Dendritic cell treated with granulocyte-macrophage colony-stimulating factor and Interleukin-4, amounts not matched to agents 40 ng/mL and 50 ng/mL, for 4 days (primary cell): ENCODE data around the gene OTP.
"Not testable (repeated sequence)": the region's sequence is repeated elsewhere in the genome, so short reads cannot be mapped to it uniquely, and the experiment has no call there.

ENCODE experiments used
- H3K27ac Mint-ChIP-seq: one replicate; pipeline ENCODE4 v1.8.0; 2022; ENCODE audit warnings: mild to moderate bottlenecking, mixed read lengths
- H3K27me3 Mint-ChIP-seq: one replicate; pipeline ENCODE4 v1.8.0; 2022; ENCODE audit warnings: mild to moderate bottlenecking, mixed read lengths
- H3K36me3 Mint-ChIP-seq: one replicate; pipeline ENCODE4 v1.8.0; 2022; ENCODE audit warnings: low read depth, mixed read lengths
- H3K4me1 Mint-ChIP-seq: one replicate; pipeline ENCODE4 v1.8.0; 2022; ENCODE audit warnings: low read depth, mixed read lengths
- H3K4me3 Mint-ChIP-seq: one replicate; pipeline ENCODE4 v1.8.0; 2022; ENCODE audit warnings: mild to moderate bottlenecking, moderate library complexity, mixed read lengths
- H3K9me3 Mint-ChIP-seq: one replicate; pipeline ENCODE4 v1.8.0; 2022; ENCODE audit warnings: mixed read lengths
- intact Hi-C: fragments of 100-400 bp; cut with micrococcal nuclease; formaldehyde crosslinking; loops from one replicate; pipeline ENCODE4 v1.15.0; 2022

OTP gene

GRCh38 chr5:77607324-77607723 lies 31.2 kb downstream of the OTP start:
- peaks cover 15% of the 10 kb centered on the region for H3K27me3 Mint-ChIP-seq

GRCh38 chr5:77606279-77606678 lies 32.2 kb downstream of the OTP start:
- Mint-ChIP-seq H3K4me1 (no peaks in the 10 kb centered on the region), H3K27me3 (peaks cover 17% of the 10 kb centered on the region)

More at GRCh38 chr5:77607324-77607723, 31.2 kb downstream of the OTP start:
- no peak overlapping the region for H3K27ac Mint-ChIP-seq
- intact Hi-C loops = no loop called here
- H3K36me3 Mint-ChIP-seq = no peaks in the 10 kb centered on the region
- H3K9me3 Mint-ChIP-seq = no peaks in the 10 kb centered on the region
- H3K4me1 Mint-ChIP-seq = no peaks in the 10 kb centered on the region
- no peak overlapping the region for H3K4me3 Mint-ChIP-seq

GRCh38 chr5:77599679-77600078 lies 38.8 kb downstream of the OTP start:
- intact Hi-C loops = no loop called here
- H3K4me3 Mint-ChIP-seq = no peak overlapping the region
- no peaks in the 10 kb centered on the region for H3K36me3 Mint-ChIP-seq
- H3K27me3 Mint-ChIP-seq = peaks cover 11% of the 10 kb centered on the region
- no peaks in the 10 kb centered on the region for H3K4me1 Mint-ChIP-seq
- H3K27ac Mint-ChIP-seq = no peak overlapping the region
- H3K9me3 Mint-ChIP-seq = no peaks in the 10 kb centered on the region

More at GRCh38 chr5:77606279-77606678, 32.2 kb downstream of the OTP start:
- no peaks in the 10 kb centered on the region for H3K36me3 Mint-ChIP-seq
- no peak overlapping the region for H3K4me3 Mint-ChIP-seq
- H3K27ac Mint-ChIP-seq = no peak overlapping the region
- H3K9me3 Mint-ChIP-seq = no peaks in the 10 kb centered on the region
- intact Hi-C loops = no loop called here

GRCh38 chr5:77590347-77590746 lies 48.2 kb downstream of the OTP start:
- H3K27ac Mint-ChIP-seq = no peak overlapping the region
- H3K27me3 Mint-ChIP-seq = peaks cover 1% of the 10 kb centered on the region
- H3K36me3 Mint-ChIP-seq = no peaks in the 10 kb centered on the region
- peaks cover 12% of the 10 kb centered on the region for H3K9me3 Mint-ChIP-seq
- H3K4me3 Mint-ChIP-seq = no peak overlapping the region
- H3K4me1 Mint-ChIP-seq = peaks cover 7% of the 10 kb centered on the region
- intact Hi-C loops = no loop called here

GRCh38 chr5:77588175-77588574 lies 50.3 kb downstream of the OTP start:
- peaks cover 8% of the 10 kb centered on the region for H3K9me3 Mint-ChIP-seq
- intact Hi-C loops = no loop called here
- H3K36me3 Mint-ChIP-seq = no peaks in the 10 kb centered on the region
- no peak overlapping the region for H3K4me3 Mint-ChIP-seq
- no peaks in the 10 kb centered on the region for H3K27me3 Mint-ChIP-seq
- H3K27ac Mint-ChIP-seq = no peak overlapping the region
- peaks cover 7% of the 10 kb centered on the region for H3K4me1 Mint-ChIP-seq

- Mint-ChIP-seq H3K4me3 (no peak overlapping the region), H3K36me3 (no peaks in the 10 kb centered on the region), H3K27ac (no peak overlapping the region), H3K4me1 (peaks cover 7% of the 10 kb centered on the region), H3K9me3 (no peaks in the 10 kb centered on the region), H3K27me3 (no peaks in the 10 kb centered on the region)
- intact Hi-C loops = no loop called here
These were observed 52.4 kb downstream of the OTP start for GRCh38 chr5:77586101-77586500.

GRCh38 chr5:77582143-77582542 lies 56.4 kb downstream of the OTP start:
- H3K27me3 Mint-ChIP-seq, H3K4me3 Mint-ChIP-seq, H3K27ac Mint-ChIP-seq, intact Hi-C loops, H3K9me3 Mint-ChIP-seq, H3K4me1 Mint-ChIP-seq, H3K36me3 Mint-ChIP-seq: not testable (repeated sequence)
